ENCODE data around the gene ATG9B.
A peak's percentile ranks its signal among the peaks of the same experiment; 100 is the strongest.

Gene ATG9B

DNA sequence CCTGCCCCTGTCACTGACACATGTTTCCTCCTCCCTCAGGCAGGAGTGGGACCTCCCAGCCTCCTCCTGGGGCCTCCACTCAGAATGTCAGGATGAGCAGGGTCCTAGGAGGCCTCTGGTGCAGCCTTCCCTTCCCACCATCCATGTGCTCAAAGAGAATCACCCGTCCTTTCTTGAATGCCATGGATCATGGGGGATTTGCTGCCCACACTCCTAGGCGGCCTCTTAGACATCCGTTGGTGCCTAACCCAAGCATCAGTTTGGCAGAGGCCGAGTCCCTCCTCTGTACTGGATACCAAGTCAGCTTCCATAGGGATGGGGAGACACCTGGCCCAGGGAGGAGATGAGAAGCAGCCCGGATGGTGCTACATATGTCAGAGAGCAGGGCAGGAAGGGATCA, 26.5 kb downstream of the ATG9B start:
- no peak for DNase-seq

DNA sequence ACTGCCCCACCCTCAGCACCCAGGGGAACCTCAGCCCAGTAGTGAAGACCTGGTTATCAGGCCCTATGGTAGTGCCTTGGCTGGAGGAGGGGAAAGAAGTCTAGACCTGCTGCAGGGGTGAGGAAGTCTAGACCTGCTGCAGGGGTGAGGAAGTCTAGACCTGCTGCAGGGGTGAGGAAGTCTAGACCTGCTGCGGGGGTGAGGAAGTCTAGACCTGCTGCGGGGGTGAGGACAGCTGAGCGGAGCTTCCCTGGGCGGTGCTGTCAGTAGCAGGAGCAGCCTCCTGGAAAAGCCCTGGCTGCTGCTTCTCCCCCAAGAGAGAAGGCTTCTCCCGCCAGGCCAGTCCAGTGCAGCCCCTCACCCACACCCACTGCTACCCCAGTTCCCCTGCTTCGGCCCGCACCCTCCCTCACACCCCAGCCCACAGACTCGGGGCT, 27.2 kb downstream of the ATG9B start:
- DNase-seq, result no peak

DNA sequence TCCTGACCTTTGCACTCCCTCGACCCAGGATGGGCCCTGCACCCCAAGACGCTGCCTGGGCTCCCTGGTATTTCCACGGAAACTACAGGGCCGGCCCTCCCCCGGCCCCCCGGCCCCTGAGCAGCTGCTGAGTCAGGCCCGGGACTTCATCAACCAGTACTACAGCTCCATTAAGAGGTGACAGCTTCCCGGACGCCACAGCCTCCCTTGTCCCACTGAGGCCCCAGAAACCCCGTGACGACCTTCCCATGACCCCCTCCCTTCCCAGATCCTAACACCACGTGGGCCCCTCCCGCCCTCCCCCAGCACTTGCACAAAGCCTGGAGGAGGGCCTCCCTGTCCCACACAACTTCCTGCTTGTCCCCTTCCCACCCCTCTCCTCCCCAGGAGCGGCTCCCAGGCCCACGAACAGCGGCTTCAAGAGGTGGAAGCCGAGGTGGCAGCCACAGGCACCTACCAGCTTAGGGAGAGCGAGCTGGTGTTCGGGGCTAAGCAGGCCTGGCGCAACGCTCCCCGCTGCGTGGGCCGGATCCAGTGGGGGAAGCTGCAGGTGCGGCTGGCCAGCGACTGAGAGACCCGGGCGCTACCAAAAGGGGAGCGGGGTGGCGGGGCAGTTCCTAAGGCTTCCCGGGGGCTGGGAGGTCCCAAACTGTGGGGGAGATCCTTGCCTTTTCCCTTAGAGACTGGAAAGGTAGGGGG, 27.8 kb downstream of the ATG9B start:
- DNase-seq, result no peak

DNA sequence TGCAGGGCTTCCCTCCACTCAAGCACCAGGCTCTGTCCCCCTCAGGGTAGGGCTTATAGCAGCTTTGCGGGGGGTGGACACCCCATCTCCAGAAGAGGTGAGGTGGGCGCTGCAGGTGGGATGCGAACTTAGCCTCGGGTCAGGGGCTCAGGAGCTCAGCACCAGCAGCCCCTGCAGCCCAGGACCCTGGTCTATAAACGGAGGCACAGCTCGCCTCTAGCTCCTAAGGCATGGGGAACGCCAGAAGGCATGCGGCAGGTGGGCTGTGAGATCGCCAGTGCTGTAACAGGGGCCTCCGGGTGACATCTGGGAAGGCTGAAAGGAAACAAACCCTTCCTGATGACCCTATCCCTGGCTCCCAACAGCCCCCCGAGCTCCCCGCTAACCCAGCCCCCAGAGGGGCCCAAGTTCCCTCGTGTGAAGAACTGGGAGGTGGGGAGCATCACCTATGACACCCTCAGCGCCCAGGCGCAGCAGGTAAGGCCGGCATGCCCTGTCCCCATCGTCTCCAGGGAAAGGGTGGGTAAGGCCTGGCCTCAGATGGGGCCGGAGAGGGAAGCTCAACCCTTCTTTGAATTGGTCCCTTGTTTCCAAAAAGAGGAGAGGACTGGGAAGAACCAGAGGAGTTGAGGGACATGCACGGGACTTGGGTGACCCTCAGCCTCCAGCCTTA, 29.3 kb downstream of the ATG9B start:
- DNase-seq, result no peak

DNA sequence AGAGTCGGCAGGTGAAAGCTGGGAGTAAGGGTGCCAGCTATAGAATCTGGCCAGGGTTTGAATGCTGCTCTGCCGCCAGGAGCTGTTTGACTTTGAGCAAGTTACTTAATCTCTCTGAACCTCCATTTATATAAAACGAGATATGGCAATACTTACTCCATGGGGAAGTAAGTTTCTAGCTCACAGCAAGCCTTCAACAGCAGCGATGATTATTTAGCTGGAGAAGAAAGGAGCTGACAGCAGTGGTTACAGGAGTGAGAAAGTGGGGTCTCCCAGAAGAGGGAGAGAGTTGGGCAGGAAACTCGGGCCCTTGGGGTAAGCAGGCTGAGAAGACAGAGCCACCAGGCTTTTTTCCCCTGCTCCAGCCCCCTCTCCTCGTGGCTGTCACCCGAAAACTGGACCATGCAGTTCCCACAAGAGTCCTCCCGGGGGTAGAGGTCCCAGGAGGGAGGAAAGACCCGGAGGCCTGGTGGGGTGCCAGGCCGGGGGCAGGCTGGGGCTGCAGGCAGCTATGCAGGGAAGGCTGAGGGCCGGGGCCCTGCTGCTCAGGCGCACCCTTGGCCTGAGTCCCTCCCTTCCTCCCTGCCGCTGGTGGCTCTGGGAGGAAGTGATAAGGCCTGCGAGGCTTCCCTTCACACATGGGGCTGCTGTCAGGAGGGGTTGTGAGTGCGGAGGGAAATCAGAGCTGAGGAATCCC, 30.0 kb downstream of the ATG9B start:
- DNase-seq, result no peak

DNA sequence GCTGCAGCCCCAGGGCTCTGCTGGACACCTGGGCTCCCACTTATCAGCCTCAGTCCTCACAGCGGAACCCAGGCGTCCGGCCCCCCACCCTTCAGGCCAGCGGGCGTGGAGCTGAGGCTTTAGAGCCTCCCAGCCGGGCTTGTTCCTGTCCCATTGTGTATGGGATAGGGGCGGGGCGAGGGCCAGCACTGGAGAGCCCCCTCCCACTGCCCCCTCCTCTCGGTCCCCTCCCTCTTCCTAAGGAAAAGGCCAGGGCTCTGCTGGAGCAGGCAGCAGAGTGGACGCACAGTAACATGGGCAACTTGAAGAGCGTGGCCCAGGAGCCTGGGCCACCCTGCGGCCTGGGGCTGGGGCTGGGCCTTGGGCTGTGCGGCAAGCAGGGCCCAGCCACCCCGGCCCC, 30.8 kb downstream of the ATG9B start:
- no peak for DNase-seq

DNA sequence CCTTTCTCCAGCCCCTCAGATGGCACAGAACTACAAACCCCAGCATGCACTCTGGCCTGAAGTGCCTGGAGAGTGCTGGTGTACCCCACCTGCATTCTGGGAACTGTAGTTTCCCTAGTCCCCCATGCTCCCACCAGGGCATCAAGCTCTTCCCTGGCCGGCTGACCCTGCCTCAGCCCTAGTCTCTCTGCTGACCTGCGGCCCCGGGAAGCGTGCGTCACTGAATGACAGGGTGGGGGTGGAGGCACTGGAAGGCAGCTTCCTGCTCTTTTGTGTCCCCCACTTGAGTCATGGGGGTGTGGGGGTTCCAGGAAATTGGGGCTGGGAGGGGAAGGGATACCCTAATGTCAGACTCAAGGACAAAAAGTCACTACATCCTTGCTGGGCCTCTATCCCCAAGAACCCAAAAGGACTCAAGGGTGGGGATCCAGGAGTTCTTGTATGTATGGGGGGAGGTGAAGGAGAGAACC, 31.4 kb downstream of the ATG9B start:
- DNase-seq, result peak; percentile 74

DNA sequence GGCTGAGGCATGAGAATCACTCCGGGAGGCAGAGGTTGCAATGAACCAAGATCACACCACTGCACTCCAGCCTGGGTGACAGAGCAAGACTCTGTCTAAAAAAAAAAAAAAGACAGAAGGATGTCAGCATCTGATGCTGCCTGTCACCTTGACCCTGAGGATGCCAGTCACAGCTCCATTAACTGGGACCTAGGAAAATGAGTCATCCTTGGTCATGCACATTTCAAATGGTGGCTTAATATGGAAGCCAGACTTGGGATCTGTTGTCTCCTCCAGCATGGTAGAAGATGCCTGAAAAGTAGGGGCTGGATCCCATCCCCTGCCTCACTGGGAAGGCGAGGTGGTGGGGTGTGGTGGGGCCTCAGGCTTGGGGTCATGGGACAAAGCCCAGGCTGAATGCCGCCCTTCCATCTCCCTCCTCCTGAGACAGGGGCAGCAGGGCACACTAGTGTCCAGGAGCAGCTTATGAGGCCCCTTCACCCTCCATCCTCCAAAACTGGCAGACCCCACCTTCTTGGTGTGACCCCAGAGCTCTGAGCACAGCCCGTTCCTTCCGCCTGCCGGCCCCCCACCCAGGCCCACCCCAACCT, 32.1 kb downstream of the ATG9B start:
- no peak for DNase-seq

DNA sequence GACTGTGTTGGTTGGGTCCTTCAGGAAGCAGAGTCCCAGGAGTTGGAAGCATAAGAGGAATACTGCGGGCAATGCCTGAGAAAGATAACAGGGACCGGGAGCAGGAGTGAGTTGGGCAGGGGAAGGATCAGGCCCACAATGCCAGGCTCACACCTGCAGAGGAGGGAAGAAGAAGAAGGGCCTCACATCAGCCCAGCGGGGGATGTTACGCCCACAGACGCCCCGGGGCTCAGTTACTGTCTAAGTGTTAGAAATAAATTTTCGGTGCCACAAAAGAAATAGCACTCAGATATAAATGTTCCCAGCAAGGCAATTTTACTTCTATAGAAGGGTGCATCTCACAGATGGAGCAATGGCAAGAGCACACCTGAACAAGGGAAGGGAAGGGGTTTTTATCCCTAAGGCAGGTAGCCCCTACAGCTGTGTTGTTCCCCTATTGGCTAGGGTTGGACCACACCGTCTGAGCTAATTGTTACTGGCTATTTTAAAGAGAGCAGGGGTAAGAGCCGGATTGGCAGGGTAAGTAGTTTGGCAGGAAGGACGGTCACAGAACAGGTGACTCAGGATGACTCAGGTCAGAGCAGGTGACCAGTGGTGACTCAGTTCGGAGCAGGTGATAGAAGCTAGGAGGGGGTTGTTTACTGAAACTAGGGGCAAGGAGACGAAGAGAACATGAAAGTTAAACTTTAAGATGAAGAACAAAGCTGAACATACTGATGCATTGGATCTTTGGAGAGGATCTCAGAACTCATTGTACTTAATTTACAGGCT, 33.7 kb downstream of the ATG9B start, which contains the start of gene NOS3:
TSS of gene NOS3 (plus strand) at position 602 of the 771 bp plus-strand sequence. CDS start 2,787 bp downstream, outside the sequence.
- DNase-seq, result no peak

DNA sequence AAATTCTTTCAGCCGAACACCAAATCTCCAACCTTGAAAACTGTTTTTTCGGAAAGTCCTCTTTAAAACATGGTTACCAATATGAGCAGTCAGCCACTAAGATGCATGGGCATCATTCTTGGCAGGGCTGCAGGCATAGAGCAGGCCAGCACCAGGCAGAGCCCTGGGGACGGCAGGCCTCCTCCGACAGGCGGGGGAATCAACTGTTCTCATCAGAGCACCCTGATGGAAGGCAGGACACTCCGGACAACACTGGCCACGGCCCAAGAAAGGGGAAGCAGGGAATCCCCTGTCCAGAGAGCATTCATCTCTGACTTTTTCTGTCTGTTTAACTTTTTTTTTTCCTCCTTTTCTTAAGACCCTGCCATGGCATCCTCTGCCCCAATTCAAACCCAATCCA, 34.8 kb downstream of the ATG9B start:
- no peak for DNase-seq

DNA sequence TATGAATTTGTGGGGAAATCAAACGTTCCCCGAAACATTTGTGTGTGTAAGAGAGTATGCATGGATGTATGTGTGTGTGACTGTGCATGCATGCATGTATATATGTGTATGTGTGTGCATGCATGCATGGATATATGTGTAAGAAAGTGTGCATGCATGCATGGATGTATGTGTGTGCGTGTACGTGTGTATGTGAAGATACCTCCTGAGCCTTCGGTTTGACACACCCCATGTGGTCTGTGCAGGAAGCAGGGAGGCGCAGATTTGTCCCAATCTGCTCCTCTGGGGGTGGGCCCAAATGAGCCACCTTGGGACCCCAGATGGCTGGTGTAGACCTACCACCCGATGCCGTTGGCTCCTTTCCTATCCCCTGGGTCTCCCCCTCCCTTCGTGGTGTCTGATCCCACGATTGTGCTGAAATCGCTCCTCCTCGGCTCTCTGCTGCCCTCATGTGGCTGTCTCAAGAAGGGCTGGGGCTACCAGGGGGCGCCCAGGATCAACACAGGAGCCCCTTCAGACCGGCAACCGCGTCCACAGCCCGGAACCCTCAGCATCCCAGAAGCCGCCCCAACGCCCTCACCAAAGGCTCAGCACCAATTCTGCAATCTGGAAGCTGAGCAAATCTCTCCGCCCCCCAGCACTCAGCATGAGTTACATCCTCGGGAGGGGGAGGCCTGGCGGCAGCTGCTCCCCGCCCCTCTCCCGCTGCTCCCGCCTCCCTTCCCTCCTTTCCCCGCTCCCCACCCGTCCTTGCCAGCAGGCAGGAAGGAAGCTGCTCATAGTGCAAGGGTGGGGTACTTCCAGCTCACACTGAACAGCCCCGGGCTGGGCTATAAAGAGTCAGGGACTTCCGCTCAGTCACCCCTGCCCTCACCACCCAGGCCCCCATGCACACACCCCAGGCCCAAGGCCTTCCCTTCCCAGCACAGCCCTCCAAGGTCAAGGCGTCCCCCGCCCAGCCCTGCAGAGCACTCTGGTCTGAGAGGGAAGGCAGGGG, 35.8 kb downstream of the ATG9B start:
- DNase-seq, result peak; percentile 93

DNA sequence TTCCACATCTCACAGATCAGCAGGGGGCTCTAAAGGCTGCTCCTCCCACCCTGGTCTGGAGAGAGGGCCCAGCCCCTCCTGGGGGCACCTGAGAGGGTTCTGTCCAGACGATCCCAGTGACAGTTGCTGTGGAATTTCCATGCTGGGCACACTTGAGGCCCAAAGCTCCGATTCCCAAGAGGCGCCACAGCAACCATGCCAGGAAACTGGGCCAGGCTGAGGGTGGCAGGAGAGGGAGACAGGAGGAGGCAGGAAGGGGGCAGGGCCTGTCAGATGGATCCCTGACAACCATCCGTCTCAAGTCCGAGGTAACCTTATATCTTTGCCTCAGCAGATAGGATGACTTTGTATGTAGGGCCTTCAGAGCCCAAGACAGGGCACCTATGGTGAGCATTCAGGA, 37.7 kb downstream of the ATG9B start:
- DNase-seq, result no peak

DNA sequence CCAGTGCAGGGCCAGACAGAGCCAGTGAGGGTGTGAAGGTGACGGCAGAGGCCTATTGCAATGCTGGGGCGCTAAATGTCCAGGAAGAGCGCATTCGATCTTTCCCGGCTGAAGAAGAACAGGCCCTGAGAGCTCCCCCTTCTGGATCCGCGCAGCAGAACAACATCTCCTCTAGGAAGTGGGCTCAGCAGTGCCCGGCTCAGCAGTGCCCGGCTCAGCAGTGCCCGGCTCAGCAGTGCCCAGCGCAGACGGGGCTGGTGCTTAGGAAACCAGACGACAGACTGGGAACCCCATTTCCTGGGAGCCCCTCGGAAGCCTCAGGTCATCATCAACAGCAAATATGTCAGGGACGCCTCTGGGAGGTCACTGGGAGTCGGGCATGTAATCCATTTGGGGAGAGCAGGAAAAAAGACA, 38.2 kb downstream of the ATG9B start:
- DNase-seq, result peak; percentile 82

DNA sequence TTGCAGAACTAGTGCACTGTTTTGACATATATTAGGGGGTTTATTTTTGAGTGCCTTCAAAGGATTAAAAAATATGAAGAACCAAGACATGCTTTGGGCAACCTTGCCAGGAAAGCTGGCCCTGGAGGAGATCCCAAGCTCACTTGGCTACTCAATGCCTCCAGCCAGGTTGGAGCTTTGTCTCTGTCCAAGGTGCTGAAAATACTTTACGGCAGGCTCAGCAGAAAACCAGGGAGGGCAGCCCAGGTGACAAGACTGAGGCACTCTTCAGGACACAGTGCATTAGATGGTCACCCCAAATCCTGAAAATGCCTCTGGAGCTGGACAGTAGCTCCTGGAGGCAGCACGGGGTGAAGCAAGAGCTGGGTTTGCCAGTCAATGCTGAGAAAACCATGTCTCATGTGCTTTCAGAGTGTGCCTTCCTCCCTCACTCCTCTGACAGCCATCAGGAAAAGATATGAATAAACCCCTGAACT, 40.4 kb downstream of the ATG9B start:
- no peak for DNase-seq

DNA sequence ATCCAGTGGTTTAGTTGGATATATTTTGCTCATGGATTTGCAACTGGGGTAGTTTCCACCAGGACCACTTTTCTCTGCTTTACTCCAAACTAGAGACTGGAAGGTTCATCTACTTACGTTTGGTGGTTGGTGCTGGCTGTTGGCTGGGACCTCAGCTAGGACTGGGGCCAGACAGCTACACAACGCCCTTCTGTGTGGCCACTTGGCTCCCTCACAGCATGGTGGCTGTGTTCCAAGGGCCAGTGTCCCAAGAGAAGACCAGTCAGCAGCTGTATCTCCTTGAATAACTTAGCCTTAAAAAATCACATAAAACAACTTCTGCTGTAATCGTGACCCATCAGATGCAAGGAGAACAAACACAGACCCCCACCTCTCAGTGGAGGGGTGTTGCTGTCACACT, 41.9 kb downstream of the ATG9B start:
- no peak for DNase-seq

DNA sequence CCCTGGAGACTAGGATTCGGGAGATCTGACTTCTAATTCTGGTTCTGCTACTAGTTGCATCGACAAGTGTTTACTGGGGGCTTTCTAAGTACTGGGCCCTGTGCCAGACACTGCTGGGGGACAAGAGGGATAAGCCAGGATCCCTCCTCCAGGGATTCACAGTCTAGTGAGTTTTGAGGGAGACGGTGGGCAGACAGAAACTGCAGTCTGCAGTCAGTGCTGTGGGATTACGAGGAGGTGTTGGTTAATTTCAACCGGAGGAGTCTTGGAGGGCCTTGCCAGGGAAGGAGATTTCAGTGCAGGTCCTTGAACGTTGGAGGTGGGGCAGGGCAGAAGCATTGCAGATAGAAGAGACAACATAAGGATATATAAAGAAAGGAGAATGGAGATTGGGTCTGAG, 42.6 kb downstream of the ATG9B start:
- no peak for DNase-seq

DNA sequence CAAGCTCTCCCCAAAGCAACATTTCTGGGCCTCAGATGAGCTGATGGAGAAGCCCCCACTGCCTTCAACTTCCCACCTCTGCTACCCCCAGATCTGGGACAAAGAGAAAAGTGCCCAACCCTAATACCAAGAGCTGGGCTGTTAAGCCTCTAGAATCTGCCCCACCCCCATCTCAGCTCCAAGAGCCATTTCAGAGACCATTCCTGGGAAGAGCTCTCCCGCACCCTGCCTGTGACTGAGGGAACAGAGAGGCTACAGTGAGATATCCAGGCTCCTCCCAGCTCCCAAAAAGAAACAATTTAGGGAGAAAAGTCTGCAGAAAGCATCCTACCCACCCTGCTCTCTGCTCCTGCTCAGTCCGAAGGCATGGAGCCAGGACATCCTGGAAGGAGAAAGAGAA, 43.6 kb downstream of the ATG9B start:
- DNase-seq, result peak; percentile 39

DNA sequence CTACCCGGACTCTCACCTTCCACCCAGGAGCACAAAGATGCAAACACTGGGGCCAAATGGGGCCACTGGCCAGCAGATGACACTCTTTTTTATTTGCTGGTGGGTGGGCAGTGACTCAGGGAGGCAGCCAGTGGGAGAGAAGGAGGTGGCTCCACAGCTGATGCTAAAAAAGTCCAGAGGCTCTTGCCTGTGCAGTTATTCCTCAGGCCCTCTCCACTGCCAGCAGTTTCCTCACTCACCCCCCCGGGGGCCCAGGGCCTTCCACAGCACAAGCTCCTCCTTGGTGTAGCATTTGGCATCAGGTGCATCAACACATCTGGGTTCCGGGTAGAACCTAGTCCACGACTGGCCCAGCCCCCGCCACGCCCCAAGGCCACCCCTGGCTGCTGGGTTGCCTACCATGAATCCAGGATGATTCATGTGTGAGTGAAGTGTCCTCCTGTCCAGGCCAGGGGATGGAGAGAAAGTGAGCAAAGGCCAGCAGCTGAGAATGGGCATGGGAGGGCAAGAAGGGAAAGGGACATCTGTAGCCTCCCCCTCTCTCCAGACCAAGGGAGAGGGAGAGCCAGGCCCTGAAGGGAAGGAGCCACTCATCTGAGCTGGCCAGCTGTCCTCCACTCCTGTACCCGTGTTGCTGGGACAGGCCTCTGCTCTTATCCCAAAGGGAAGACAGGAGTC, 44.4 kb downstream of the ATG9B start:
- no peak for DNase-seq

DNA sequence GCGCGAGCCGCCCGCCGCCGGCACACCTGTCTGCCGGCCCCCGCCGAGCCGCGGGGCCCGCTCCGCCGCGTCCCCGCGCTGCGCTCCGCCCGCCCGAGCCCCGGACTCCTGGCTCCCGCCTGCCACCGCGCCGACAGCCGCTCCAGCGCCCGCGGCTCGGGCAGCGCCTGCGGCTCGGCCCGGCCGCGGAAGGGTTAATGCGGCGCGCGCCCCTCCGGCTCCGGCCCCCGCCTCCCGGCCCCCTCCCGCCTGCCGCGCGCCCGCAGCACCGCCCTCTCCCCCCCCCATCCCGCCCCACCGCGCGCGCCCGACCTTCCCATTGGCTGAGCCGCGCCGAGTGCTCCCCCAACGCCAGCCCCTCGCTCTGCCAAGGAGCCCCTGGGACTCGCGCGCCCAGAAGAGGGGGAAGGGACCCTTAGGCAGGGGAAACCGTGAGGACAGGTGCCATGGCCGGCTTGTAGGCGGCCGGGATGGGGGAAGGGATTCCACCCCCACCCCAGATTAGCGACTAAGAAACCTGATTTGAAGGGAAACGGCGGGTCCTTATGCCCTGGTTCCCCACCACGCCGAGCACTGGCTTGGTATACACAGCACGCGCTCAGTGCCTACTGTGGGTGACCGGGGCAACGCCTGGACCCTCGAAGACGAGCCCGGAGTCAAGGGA, 46.0 kb downstream of the ATG9B start, which contains the start of gene KCNH2:
TSS of gene KCNH2 (minus strand) at position 196 of the 664 bp plus-strand sequence. CDS start 408 bp downstream, outside the sequence.
- peak; percentile 93 for DNase-seq
